CD8-positive, alpha-beta memory T cell (primary cell): ENCODE results near the gene GLB1L3. TPM values are rescaled to one million over a fixed set of nuclear protein-coding genes. Genes with fewer than 3 reads are reported as not detected.
"Not testable (repeated sequence)": the region's sequence is repeated elsewhere in the genome, so short reads cannot be mapped to it uniquely, and the experiment has no call there.

Experiments used
- CTCF ChIA-PET: fragments of 350-600 bp; sonication (Branson Sonifier 250); formaldehyde crosslinking; loops from one replicate; lab custom pipeline; 2021; ENCODE audit warnings: antibody characterized with exemption; lab: Charles Lee
- POLR2A ChIA-PET: fragments of 350-600 bp; sonication (Branson Sonifier 250); formaldehyde crosslinking; loops from one replicate; lab custom pipeline; 2021; ENCODE audit warnings: antibody characterized with exemption; lab: Charles Lee
- DNase-seq, 5 donors: peaks; one replicate each; pipeline versions ENCODE4 v3.0.0 to v3.0.0-alpha.2; 2020 to 2022; ENCODE audit warnings: mixed read lengths in 1 of 5
- H3K27ac ChIP-seq: one replicate; pipeline ENCODE4 v1.7.0; 2013; ENCODE audit warnings: low read depth, mild to moderate bottlenecking, low read length, moderate library complexity
- H3K27me3 ChIP-seq: 2 replicates; pipeline ENCODE4 v1.7.0; 2013; ENCODE audit warnings: low read length, mild to moderate bottlenecking; ENCODE audit not compliant: insufficient read depth, poor library complexity, severe bottlenecking
- H3K36me3 ChIP-seq: 2 replicates; pipeline ENCODE4 v1.7.0; 2013; ENCODE audit warnings: mild to moderate bottlenecking, low read length, moderate library complexity; ENCODE audit not compliant: insufficient read depth
- H3K4me1 ChIP-seq: 2 replicates; pipeline ENCODE4 v1.7.0; 2013; ENCODE audit warnings: mild to moderate bottlenecking, low read length, moderate library complexity; ENCODE audit not compliant: insufficient read depth
- H3K4me3 ChIP-seq: 2 replicates; pipeline ENCODE4 v1.7.0; 2013; ENCODE audit warnings: mild to moderate bottlenecking, low read length
- H3K9me3 ChIP-seq: 2 replicates; pipeline ENCODE4 v1.7.0; 2013; ENCODE audit warnings: mild to moderate bottlenecking, low read length
- H3K27ac Mint-ChIP-seq, 8 donors: one replicate each; pipeline ENCODE4 v1.8.0; 2020 to 2021; ENCODE audit warnings: mixed read lengths in 8 of 8, mild to moderate bottlenecking in 6 of 8, inconsistent platforms in 3 of 8, moderate library complexity in 3 of 8
- H3K27me3 Mint-ChIP-seq, 2 donors: one replicate each; pipeline ENCODE4 v1.8.0; 2020 to 2021; ENCODE audit warnings: mixed read lengths in 2 of 2, mild to moderate bottlenecking in 1 of 2, moderate library complexity in 1 of 2
- H3K36me3 Mint-ChIP-seq, 3 donors: one replicate each; pipeline ENCODE4 v1.8.0; 2020 to 2021; ENCODE audit warnings: mixed read lengths in 3 of 3, inconsistent platforms in 1 of 3, mild to moderate bottlenecking in 1 of 3
- H3K4me1 Mint-ChIP-seq, 3 donors: one replicate each; pipeline ENCODE4 v1.8.0; 2020 to 2021; ENCODE audit warnings: mixed read lengths in 3 of 3, inconsistent platforms in 1 of 3, mild to moderate bottlenecking in 1 of 3
- H3K4me3 Mint-ChIP-seq, 7 donors: one replicate each; pipeline ENCODE4 v1.8.0; 2020 to 2021; ENCODE audit warnings: mixed read lengths in 7 of 7, mild to moderate bottlenecking in 6 of 7, moderate library complexity in 4 of 7, inconsistent platforms in 2 of 7
- H3K9me3 Mint-ChIP-seq, 5 donors: one replicate each; pipeline ENCODE4 v1.8.0; 2020 to 2022; ENCODE audit warnings: mixed read lengths in 5 of 5, mild to moderate bottlenecking in 3 of 5, moderate library complexity in 2 of 5, inconsistent platforms in 1 of 5
- polyA plus RNA-seq: library from polyadenylated mRNA; unstranded; fragments of 300-500 nt; fragmentation: Illumina TruSeq; gene quantifications from one replicate; pipeline ENCODE4 v1.2.3, GENCODE V29; 2021
- total RNA-seq, 2 experiments: library from RNA; stranded (reverse); gene quantifications; one replicate each; pipeline ENCODE4 v1.2.3, GENCODE V29; 2021

The GLB1L3 gene
- total and polyA plus RNA-seq, 3 experiments from 2014 or later, result 2.0 to 3.0 (median 2.3) TPM

DNA sequence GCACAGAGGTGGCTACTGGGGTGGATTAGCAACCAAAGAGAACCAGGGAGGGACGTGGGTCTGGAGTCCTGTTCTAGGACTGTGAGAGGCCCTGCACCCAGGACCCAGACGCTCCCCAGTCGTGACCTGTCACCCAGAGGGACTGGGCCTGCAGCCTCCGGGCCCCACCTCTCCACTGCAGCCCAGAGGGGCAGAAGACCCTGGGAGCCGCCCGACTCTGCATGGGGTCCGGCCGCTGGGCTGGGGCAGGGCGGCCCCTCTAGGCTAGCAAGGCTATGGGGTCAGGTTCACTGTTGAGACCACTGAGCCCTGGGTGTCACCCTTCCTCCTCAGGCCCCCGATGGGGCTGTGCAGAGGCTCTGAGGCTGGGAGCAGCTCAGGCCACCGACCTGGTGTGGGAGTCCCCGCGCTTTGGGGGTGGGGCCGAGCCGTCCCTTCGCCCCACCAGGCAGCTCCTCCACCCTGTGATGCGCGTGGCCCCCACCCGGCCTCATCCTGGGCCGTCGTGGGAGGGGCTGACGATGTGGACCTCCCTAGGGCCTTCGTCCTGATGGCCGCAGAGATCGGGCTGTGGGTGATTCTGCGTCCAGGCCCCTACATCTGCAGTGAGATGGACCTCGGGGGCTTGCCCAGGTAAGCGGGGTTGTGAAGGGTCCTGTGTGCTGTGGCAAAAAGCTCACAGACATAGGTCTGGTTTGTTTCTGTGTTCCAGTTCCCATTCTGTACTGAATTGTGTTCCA lies 68.5 kb downstream of the GLB1L3 start:
- POLR2A ChIA-PET, H3K4me3 Mint-ChIP-seq, H3K9me3 ChIP-seq, H3K27ac Mint-ChIP-seq, H3K4me3 ChIP-seq, CTCF ChIA-PET, H3K27me3 Mint-ChIP-seq, H3K27ac ChIP-seq, H3K9me3 Mint-ChIP-seq, H3K36me3 Mint-ChIP-seq, H3K27me3 ChIP-seq, DNase-seq, H3K36me3 ChIP-seq: not testable (repeated sequence)
- H3K4me1 Mint-ChIP-seq, result peaks cover 13 to 18% (median 15%) of the 10 kb centered on the region in 3 donors
- H3K4me1 ChIP-seq, result peaks cover 12% of the 10 kb centered on the region

DNA sequence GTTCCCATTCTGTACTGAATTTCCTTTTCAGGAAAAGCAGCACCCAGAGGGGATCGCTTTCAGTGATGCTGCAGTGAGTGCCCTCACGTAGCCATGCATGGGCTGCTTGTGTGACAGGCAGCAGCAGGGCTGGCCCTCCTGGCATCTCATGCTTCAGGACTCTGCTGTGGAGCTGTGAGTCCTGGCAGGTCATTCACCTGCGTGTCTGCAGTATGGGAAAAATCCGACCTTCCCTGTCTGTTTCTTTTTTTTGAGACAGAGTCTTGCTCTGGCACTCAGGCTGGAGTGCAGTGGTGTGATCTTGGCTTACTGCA lies 69.0 kb downstream of the GLB1L3 start:
- H3K4me1 Mint-ChIP-seq, result peaks cover 18 to 23% (median 21%) of the 10 kb centered on the region in 3 donors

DNA sequence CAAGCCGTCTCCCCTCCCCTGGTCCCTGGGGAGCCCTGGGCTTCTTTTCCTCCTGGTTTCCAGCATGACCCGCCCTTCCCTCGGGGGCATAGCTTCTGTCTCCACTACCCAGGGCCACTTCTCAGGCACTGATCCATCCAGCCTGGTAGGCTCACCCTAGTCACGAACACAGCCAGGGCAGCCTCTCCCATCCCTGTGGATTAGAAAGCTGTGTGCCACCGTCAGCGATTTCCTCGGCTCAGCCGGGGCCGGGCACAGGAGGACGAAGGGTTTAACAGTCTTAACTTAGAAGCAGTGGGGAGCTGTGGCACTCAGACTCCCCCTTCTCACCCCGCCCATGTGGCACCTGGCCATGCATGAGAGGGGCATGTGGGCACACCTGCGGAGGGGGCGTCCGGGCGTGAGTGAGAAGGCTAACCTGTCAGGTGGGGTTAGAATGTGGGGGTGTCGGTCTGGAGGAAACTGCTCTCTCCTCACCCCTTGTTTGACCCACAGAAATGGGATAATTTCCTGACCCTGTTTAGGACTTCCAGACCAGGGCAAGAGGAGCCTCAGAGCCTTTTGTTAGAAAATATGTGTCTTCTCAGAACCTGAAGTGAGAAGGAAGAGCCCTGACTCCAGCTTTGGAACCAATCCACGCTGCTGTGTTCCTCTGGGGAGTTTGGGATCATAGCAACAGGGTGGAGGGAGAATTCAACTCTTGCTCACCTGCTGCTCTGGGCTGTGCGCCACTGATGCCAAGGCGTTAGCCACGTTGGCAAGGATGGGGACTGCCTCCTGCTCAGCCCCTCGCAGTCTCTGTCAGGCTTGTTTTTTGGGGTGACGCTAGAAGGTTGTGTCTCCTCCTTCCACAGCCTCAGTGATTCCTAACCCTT lies 70.2 kb downstream of the GLB1L3 start:
- ChIA-PET POLR2A (no interaction called here), CTCF (no interaction called here)
- H3K4me1 Mint-ChIP-seq, result peaks cover 26 to 32% (median 28%) of the 10 kb centered on the region in 3 donors
- no peak for DNase-seq
- no peaks in the 10 kb centered on the region for H3K36me3 ChIP-seq
- no peaks in the 10 kb centered on the region for H3K27me3 ChIP-seq
- H3K27ac ChIP-seq, result no peak overlapping the region
- H3K36me3 Mint-ChIP-seq, result no peaks in the 10 kb centered on the region
- H3K4me1 ChIP-seq, result peaks cover 19% of the 10 kb centered on the region
- no peak overlapping the region for H3K4me3 Mint-ChIP-seq
- peak overlapping the region in 3 of 8 donors; percentile 29 to 94 (median 43) for H3K27ac Mint-ChIP-seq
- no peaks in the 10 kb centered on the region for H3K9me3 Mint-ChIP-seq
- no peak overlapping the region for H3K4me3 ChIP-seq
- peaks cover 0 to 2% of the 10 kb centered on the region in 2 donors for H3K27me3 Mint-ChIP-seq
- no peaks in the 10 kb centered on the region for H3K9me3 ChIP-seq

More for the DNA sequence above, 69.0 kb downstream of the GLB1L3 start:
- peaks cover 18% of the 10 kb centered on the region for H3K4me1 ChIP-seq
- POLR2A ChIA-PET, result no interaction called here
- Mint-ChIP-seq H3K27me3 (no peaks in the 10 kb centered on the region), H3K27ac (peak overlapping the region in 1 of 8 donors; percentile 33), H3K4me3 (no peak overlapping the region), H3K36me3 (no peaks in the 10 kb centered on the region), H3K9me3 (no peaks in the 10 kb centered on the region)
- no peaks in the 10 kb centered on the region for H3K9me3 ChIP-seq
- no peaks in the 10 kb centered on the region for H3K36me3 ChIP-seq
- H3K27ac ChIP-seq, result no peak overlapping the region
- no peak overlapping the region for H3K4me3 ChIP-seq
- no peak for DNase-seq
- CTCF ChIA-PET, result no interaction called here
- no peaks in the 10 kb centered on the region for H3K27me3 ChIP-seq

DNA sequence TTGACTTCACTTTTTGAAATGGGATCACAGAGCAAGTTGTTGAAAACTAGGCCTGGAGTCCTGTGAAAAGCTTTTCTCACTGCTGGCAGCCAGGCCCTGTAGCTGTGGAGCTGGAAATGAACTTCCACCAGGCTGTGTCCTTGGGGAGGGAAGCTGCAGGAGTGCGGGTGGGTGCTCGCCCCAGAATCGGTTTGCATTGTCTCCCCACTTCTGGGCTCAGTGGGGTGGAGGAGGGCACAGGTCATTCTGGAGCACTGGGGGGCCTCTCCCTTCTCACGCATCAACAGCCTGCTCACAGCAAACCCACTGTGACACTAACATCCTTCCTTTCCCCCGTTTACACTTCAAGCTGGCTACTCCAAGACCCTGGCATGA lies 70.8 kb downstream of the GLB1L3 start:
- Histone ChIP-seq H3K27me3 (no peaks in the 10 kb centered on the region), H3K4me3 (no peak overlapping the region), H3K27ac (no peak overlapping the region), H3K4me1 (peaks cover 19% of the 10 kb centered on the region), H3K36me3 (no peaks in the 10 kb centered on the region), H3K9me3 (no peaks in the 10 kb centered on the region)
- Mint-ChIP-seq H3K9me3 (no peaks in the 10 kb centered on the region), H3K4me1 (peaks cover 26 to 32% (median 28%) of the 10 kb centered on the region in 3 donors), H3K36me3 (no peaks in the 10 kb centered on the region), H3K4me3 (peak overlapping the region in 1 of 7 donors; percentile 37), H3K27me3 (peaks cover 0 to 2% of the 10 kb centered on the region in 2 donors), H3K27ac (peak overlapping the region in 4 of 8 donors; percentile 72 to 87 (median 78))
- DNase-seq, result no peak
- POLR2A ChIA-PET, result no interaction called here
- CTCF ChIA-PET, result no interaction called here

DNA sequence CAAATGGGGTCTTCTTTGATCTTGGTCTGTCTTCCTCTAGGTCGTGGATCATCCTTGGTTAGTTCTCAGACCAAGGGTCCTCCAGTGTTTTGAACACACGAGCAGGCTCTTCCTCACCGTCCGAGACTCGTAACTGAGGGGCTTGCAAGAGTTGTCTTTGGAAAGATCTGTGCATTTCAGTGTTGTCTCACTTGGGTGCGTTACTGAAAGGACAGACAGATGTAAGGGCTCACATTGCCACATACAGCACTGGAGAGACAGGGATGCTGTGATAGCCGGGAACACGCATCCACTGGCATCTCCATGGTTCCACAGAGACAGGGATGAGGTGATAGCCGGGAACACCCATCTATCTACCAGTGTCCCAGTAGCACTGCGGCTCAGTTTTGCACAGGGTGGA lies 71.3 kb downstream of the GLB1L3 start:
- Histone ChIP-seq H3K9me3 (no peaks in the 10 kb centered on the region), H3K4me1 (peaks cover 19% of the 10 kb centered on the region), H3K27ac (no peak overlapping the region), H3K36me3 (no peaks in the 10 kb centered on the region), H3K27me3 (no peaks in the 10 kb centered on the region), H3K4me3 (no peak overlapping the region)
- CTCF ChIA-PET, result no interaction called here
- Mint-ChIP-seq H3K4me3 (peak overlapping the region in 2 of 7 donors; percentile 10 to 24), H3K27me3 (peaks cover 0 to 2% of the 10 kb centered on the region in 2 donors), H3K4me1 (peaks cover 26 to 32% (median 28%) of the 10 kb centered on the region in 3 donors), H3K9me3 (no peaks in the 10 kb centered on the region), H3K27ac (peak overlapping the region in 5 of 8 donors; percentile 52 to 87 (median 74)), H3K36me3 (no peaks in the 10 kb centered on the region)
- no peak for DNase-seq
- POLR2A ChIA-PET, result no interaction called here

DNA sequence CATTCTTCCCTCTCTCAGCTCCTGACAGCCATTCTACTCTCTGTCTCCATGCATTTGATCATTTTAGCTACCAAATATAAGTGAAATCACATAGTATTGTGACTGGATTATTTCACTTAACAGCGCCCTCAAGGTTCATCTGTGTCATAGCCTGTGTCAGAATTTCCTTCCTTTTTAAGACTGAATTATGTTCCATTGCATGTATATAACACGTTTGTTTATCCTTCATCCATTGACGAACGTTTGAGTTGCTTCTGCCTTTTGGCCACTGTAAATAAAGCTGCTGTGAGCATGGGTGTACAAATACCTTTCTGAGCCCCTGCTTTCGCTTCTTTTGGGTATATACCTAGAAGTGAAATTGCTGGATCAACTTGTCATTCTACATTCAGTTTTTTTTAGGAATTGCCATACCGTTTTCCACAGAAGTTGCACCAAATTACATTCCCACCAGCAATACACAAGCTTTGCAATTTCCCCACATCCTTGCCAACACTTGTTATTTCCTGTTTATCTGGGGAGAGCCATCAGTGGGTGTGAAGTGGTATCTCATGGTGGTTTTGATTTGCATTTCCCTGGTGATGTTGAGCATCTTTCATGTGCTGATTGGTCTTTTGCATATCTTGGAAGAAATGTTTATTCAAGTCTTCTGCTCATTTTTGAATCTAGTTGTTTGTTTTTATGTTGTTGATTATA lies 73.1 kb downstream of the GLB1L3 start:
- H3K4me3 Mint-ChIP-seq, result peak overlapping the region in 6 of 7 donors; percentile 42 to 79 (median 63)
- POLR2A ChIA-PET, result interaction anchor here (1.0 to 1.4 kb wide), 2 partner anchors 74 to 125 kb away, joined by 3 to 4 read pairs; partner anchors contain the start of gene NCAPD3

DNA sequence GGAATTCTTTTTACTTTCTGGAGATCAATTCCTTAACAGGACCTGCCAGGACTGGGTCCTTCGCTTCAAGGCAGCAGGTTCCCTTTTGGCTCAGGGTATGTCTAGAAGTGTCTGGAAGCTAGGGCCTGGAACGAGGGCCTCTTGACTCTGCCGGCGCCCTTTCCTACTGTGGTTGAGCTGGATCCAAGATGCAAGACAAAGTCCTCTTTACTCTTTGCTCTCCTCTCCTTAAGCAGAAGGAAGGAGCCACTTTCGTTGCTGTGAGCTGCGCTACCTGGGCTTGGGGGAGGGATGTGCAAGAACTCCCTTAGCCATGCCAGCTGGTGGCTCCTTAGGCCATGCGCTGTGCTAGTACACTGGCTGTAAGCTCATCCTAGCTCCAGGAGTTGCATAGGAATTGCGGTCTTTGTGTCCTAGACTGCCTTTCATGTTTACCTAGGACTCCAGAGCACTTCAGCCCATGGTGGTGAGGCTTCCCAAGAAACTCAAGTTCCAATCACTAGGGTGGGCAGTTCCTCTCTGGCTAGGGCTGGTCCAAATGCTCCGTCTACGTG lies 73.7 kb downstream of the GLB1L3 start:
- Mint-ChIP-seq H3K4me1 (peaks cover 26 to 32% (median 28%) of the 10 kb centered on the region in 3 donors), H3K27me3 (peaks cover 0 to 2% of the 10 kb centered on the region in 2 donors), H3K27ac (peak overlapping the region; percentile 70 to 99 (median 90)), H3K4me3 (peak overlapping the region in 6 of 7 donors; percentile 42 to 79 (median 70)), H3K9me3 (peaks cover 0 to 3% (median 0%) of the 10 kb centered on the region in 5 donors), H3K36me3 (peaks cover 0 to 8% (median 0%) of the 10 kb centered on the region in 3 donors)
- H3K4me3 ChIP-seq, result no peak overlapping the region
- ChIA-PET CTCF (interaction anchor here (1.0 to 1.3 kb wide), 2 partner anchors 10 to 88 kb away, joined by 3 read pairs; no protein-coding TSS in a partner anchor), POLR2A (interaction anchor here (1.0 to 1.4 kb wide), 2 partner anchors 74 to 126 kb away, joined by 3 to 4 read pairs; partner anchors contain the start of gene NCAPD3)
- H3K27me3 ChIP-seq, result no peaks in the 10 kb centered on the region
- no peaks in the 10 kb centered on the region for H3K36me3 ChIP-seq
- peaks cover 19% of the 10 kb centered on the region for H3K4me1 ChIP-seq
- H3K27ac ChIP-seq, result peak overlapping the region; percentile 41
- H3K9me3 ChIP-seq, result no peaks in the 10 kb centered on the region
- peak in 1 of 5 donors; percentile 28 for DNase-seq

More for the DNA sequence above, 73.1 kb downstream of the GLB1L3 start:
- no peak overlapping the region for H3K4me3 ChIP-seq
- H3K9me3 Mint-ChIP-seq, result peaks cover 0 to 3% (median 0%) of the 10 kb centered on the region in 5 donors
- H3K27me3 ChIP-seq, result no peaks in the 10 kb centered on the region
- no peaks in the 10 kb centered on the region for H3K9me3 ChIP-seq
- H3K27ac Mint-ChIP-seq, result peak overlapping the region; percentile 70 to 94 (median 88)
- peaks cover 26 to 32% (median 28%) of the 10 kb centered on the region in 3 donors for H3K4me1 Mint-ChIP-seq
- DNase-seq, result peak in 2 of 5 donors; percentile 50 to 63
- peaks cover 0 to 2% of the 10 kb centered on the region in 2 donors for H3K27me3 Mint-ChIP-seq
- peaks cover 0 to 6% (median 0%) of the 10 kb centered on the region in 3 donors for H3K36me3 Mint-ChIP-seq
- peaks cover 19% of the 10 kb centered on the region for H3K4me1 ChIP-seq
- no peaks in the 10 kb centered on the region for H3K36me3 ChIP-seq
- CTCF ChIA-PET, result interaction anchor here (1.0 to 1.3 kb wide), 2 partner anchors 10 to 87 kb away, joined by 3 read pairs; no protein-coding TSS in a partner anchor
- peak overlapping the region; percentile 41 for H3K27ac ChIP-seq
